ENCODE data around the gene GNAS-AS1. TPM values are rescaled to one million over a fixed set of nuclear protein-coding genes. Genes with fewer than 3 reads are reported as not detected.
A peak's percentile ranks its signal among the peaks of the same experiment; 100 is the strongest.
"Not testable (repeated sequence)": the region's sequence is repeated elsewhere in the genome, so short reads cannot be mapped to it uniquely, and the experiment has no call there.

The GNAS-AS1 gene
- total RNA-seq, 1 donor from 2014 or later, result 1.1 TPM

GRCh38 chr20:58822149-58822548, 28.6 kb downstream of the GNAS-AS1 start:
- Histone ChIP-seq H3K9me3 (no peaks in the 10 kb centered on the region), H3K27ac (no peak overlapping the region), H3K4me3 (no peak overlapping the region), H3K4me1 (no peaks in the 10 kb centered on the region), H3K27me3 (no peaks in the 10 kb centered on the region), H3K36me3 (no peaks in the 10 kb centered on the region)
- TF ChIP-seq, protein P1, sequence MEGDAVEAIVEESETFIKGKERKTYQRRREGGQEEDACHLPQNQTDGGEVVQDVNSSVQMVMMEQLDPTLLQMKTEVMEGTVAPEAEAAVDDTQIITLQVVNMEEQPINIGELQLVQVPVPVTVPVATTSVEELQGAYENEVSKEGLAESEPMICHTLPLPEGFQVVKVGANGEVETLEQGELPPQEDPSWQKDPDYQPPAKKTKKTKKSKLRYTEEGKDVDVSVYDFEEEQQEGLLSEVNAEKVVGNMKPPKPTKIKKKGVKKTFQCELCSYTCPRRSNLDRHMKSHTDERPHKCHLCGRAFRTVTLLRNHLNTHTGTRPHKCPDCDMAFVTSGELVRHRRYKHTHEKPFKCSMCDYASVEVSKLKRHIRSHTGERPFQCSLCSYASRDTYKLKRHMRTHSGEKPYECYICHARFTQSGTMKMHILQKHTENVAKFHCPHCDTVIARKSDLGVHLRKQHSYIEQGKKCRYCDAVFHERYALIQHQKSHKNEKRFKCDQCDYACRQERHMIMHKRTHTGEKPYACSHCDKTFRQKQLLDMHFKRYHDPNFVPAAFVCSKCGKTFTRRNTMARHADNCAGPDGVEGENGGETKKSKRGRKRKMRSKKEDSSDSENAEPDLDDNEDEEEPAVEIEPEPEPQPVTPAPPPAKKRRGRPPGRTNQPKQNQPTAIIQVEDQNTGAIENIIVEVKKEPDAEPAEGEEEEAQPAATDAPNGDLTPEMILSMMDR (IDR thresholded peaks at IDR 0.05), result no peak
- DNase-seq (no peak), ATAC-seq (peak; percentile 51)
- intact Hi-C loops (cut with DNase I), result no loop called here

DNA sequence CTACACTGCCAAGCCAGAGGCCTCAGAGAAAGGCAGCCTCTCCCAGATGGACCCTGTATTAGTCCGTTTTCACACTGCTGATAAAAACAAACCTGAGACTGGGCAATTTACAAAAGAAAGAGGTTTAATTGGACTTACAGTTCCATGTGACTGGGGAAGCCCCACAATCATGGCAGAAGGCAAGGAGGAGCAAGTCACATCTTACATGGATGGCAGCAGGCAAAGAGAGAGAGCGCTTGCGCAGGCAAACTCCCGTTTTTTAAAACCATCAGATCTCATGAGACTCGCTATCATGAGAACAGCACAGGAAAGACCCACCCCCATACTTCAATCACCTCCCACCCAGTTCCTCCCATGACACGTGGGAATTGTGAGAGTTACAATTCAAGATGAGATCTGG, 30.2 kb downstream of the GNAS-AS1 start:
- H3K9me3 ChIP-seq, ATAC-seq, DNase-seq: not testable (repeated sequence)

DNA sequence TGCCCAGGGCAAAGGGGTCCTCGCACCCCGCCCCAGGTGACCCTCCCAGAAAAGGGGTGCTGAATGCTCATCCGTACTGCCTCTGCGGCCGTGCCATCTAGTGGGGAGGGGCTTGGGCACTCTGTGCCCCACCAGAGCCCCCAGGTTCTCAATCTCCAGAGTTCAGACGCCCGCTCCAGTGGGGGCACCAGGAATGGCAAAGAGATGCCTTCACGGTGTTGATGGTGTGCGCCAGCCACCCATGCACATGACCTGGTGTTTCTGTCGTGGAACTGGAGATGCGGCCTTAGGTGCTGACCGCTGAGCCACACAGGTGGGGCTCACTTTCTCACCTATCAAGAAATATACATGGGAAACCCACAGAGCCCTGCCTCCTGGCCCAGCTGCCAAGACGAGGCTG, 30.8 kb downstream of the GNAS-AS1 start:
- H3K27ac ChIP-seq, result no peak overlapping the region
- TF ChIP-seq, protein P1 (IDR thresholded peaks at IDR 0.05), result no peak

More for the DNA sequence above, 30.2 kb downstream of the GNAS-AS1 start:
- H3K4me1 ChIP-seq; H3K27me3 ChIP-seq; H3K4me3 ChIP-seq; intact Hi-C loops (cut with DNase I); H3K36me3 ChIP-seq; H3K27ac ChIP-seq: not testable (repeated sequence)

DNA sequence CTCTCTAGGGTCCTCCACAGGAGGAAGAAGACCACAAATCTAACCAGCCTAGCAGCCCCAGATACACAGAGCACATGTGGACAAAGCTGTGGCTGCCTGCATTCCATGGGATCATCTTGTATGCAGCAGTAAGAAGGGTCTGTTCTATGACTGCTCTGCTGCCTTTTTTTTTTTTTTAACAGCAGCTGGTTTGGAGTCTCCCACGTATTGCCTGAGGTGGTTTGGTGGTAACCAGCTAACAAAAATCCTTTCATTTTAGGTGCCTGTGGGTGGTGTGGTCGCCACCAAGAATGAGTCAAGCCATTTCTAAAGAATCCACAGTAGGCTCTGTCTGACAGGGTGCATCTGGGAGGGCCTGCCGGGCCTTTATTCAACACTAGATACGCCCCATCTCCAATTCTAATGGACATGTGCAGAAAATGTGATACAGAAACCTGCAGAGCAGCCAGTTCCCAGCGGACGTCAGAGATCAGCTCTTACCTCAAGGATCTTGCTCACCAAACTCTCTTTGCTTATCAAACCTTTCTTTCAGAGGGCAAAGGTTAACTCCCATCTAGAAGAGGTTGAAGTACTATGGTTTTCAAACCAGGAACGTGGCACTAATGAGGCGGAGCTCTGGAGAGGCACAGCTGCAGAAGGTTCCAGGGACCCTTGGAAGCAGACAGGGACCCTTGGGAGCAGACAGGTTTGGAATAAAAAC, 32.0 kb downstream of the GNAS-AS1 start:
- H3K4me3 ChIP-seq, result no peak overlapping the region
- DNase-seq (no peak), ATAC-seq (no peak)
- no peaks in the 10 kb centered on the region for H3K36me3 ChIP-seq
- H3K9me3 ChIP-seq, result no peaks in the 10 kb centered on the region
- H3K4me1 ChIP-seq, result no peaks in the 10 kb centered on the region
- no peaks in the 10 kb centered on the region for H3K27me3 ChIP-seq
- TF ChIP-seq, protein P1 (IDR thresholded peaks at IDR 0.05), result no peak
- H3K27ac ChIP-seq, result no peak overlapping the region
- intact Hi-C loops (cut with DNase I), result no loop called here

More for the DNA sequence above, 30.8 kb downstream of the GNAS-AS1 start:
- Histone ChIP-seq H3K4me3 (no peak overlapping the region), H3K4me1 (no peaks in the 10 kb centered on the region), H3K36me3 (no peaks in the 10 kb centered on the region), H3K9me3 (no peaks in the 10 kb centered on the region), H3K27me3 (no peaks in the 10 kb centered on the region)
- intact Hi-C loops (cut with DNase I), result no loop called here
- DNase-seq (no peak), ATAC-seq (no peak)

DNA sequence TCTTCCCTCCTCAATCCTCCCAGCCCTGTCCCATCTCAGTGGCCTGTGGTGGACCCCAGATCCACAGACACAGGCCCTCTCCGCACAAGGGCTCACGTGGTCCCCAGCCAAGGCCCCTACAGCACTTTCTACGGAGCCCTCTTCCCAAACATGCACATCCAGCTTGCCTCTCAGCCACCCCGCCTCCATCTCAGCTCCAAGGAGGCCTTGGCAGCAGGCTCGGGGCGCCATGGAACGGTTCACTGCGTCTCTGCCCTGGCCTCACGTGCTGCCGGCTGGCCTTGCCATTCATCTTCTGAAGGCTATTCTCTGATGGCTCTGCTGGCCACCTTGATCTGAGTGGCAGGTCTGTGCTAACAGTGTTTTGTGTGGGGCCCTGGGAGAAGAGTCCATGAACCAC, 33.0 kb downstream of the GNAS-AS1 start:
- intact Hi-C loops (cut with DNase I), result no loop called here

DNA sequence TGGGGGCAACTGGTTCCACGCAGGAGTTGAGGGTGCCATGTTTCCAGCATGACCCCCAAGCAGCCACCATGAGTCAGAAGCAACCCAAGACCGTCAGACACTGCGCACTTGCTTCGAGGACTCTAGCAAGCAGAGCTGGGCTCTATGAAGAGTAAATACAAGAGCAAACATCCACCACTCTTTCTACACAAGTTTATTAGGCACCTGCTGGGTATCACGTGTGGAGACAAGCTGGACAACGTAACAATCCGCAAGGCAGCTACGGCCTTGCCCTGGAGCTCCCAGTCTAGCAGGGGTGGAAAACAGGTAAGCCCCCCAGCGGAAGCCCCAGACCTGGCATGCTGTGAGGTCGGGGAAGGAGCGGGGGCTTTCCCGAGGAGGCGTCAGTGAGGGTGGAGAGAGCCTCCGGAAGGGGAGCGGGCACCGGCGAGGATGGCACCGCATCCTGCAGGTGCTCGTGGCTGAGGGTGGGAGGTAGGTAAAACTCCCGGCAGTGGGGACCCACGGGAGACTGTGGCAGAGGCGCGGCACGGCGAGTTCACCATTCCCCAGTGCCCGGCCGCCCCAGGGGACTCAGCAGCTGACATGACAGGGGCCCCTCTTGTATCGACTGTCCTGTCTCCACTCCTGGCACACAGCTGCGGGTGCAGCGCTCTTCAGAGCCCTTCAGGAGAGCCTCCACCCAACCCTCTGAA, 33.6 kb downstream of the GNAS-AS1 start:
- DNase-seq (no peak), ATAC-seq (no peak)
- no peaks in the 10 kb centered on the region for H3K36me3 ChIP-seq
- TF ChIP-seq, protein P1 (IDR thresholded peaks at IDR 0.05), result no peak
- intact Hi-C loops (cut with DNase I), result no loop called here
- H3K4me1 ChIP-seq, result no peaks in the 10 kb centered on the region
- no peaks in the 10 kb centered on the region for H3K9me3 ChIP-seq
- H3K4me3 ChIP-seq, result no peak overlapping the region
- H3K27ac ChIP-seq, result no peak overlapping the region
- peaks cover 5% of the 10 kb centered on the region for H3K27me3 ChIP-seq

More for the DNA sequence above, 33.0 kb downstream of the GNAS-AS1 start:
- DNase-seq (no peak), ATAC-seq (no peak)
- TF ChIP-seq, protein P1 (IDR thresholded peaks at IDR 0.05), result no peak
- no peaks in the 10 kb centered on the region for H3K4me1 ChIP-seq
- no peaks in the 10 kb centered on the region for H3K27me3 ChIP-seq
- H3K27ac ChIP-seq, result no peak overlapping the region
- H3K4me3 ChIP-seq, result no peak overlapping the region
- H3K9me3 ChIP-seq, result no peaks in the 10 kb centered on the region
- no peaks in the 10 kb centered on the region for H3K36me3 ChIP-seq
